Rectal smooth muscle tissue (tissue), 1 donor: Measurements from ENCODE around the gene MN1.
A peak's percentile ranks its signal among the peaks of the same experiment; 100 is the strongest.

ENCODE experiments used
- H3K27ac ChIP-seq: one replicate; pipeline ENCODE4 v1.7.0; 2013; ENCODE audit warnings: low read depth, low read length, inconsistent platforms
- H3K27me3 ChIP-seq: one replicate; pipeline ENCODE4 v1.7.0; 2013; ENCODE audit warnings: low read length; ENCODE audit not compliant: control insufficient read depth, insufficient read depth
- H3K36me3 ChIP-seq: one replicate; pipeline ENCODE4 v1.7.0; 2013; ENCODE audit warnings: low read length; ENCODE audit not compliant: control insufficient read depth, insufficient read depth
- H3K4me1 ChIP-seq: one replicate; pipeline ENCODE4 v1.7.0; 2013; ENCODE audit warnings: low read length; ENCODE audit not compliant: control insufficient read depth, insufficient read depth
- H3K4me3 ChIP-seq: one replicate; pipeline ENCODE4 v1.7.0; 2013; ENCODE audit warnings: low read length
- H3K9ac ChIP-seq: one replicate; pipeline ENCODE4 v1.7.0; 2013; ENCODE audit warnings: low read length

Gene MN1

DNA sequence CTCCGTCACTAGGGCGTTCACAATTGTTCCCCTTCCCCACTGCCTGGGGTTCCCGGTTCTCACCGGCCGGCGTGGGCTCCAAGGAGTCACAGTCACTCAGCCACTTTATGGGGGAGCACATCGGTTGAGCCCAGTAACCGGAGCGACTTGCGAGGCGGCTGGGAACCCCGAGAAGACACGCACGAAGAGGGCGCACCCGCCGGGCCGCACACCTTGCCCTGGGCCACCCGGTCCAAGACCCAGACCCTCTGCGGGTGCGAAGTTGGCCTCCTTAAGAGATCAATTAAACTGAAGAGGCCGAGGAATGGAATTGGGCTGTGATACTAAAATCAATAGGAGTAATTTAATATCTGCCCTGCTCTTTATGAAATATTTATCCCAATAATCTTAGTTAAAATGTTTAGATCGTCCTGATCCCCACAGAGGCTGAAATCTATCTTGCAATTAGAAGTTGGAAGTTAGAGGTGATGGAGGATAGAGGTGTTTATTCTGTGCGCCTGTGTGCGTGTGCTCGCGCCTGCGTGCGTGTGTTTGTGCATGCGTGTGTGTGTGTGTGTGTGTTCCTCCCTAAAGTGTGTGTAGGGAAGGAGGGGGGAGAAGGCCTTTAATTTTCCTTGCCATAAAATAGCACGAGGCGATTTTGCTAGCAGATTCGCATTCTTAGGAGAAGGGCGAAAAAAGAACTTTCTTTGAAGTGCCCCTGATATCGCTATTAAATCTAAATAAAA lies 954 bp upstream of the MN1 start:
- Histone ChIP-seq H3K27me3 (peaks cover 10% of the 10 kb centered on the region), H3K27ac (peak overlapping the region; percentile 43), H3K9ac (no peak overlapping the region), H3K4me3 (peak overlapping the region; percentile 68), H3K36me3 (no peaks in the 10 kb centered on the region), H3K4me1 (peaks cover 2% of the 10 kb centered on the region)

- H3K9ac ChIP-seq = no peak overlapping the region
- H3K27me3 ChIP-seq = peaks cover 10% of the 10 kb centered on the region
Observed at GRCh38 chr22:27801202-27801615, 347 bp downstream of the MN1 start.

GRCh38 chr22:27800250-27801201 lies 1.0 kb downstream of the MN1 start:
- peak overlapping the region; percentile 68 for H3K4me3 ChIP-seq
- peaks cover 10% of the 10 kb centered on the region for H3K27me3 ChIP-seq
- peak overlapping the region; percentile 69 for H3K27ac ChIP-seq
- H3K4me1 ChIP-seq = peaks cover 2% of the 10 kb centered on the region
- H3K9ac ChIP-seq = no peak overlapping the region
- no peaks in the 10 kb centered on the region for H3K36me3 ChIP-seq

More at GRCh38 chr22:27801202-27801615, 347 bp downstream of the MN1 start:
- Histone ChIP-seq H3K27ac (peak overlapping the region; percentile 69), H3K4me1 (peaks cover 2% of the 10 kb centered on the region), H3K36me3 (no peaks in the 10 kb centered on the region), H3K4me3 (peak overlapping the region; percentile 68)

- Histone ChIP-seq H3K4me1 (peaks cover 2% of the 10 kb centered on the region), H3K36me3 (no peaks in the 10 kb centered on the region), H3K4me3 (peak overlapping the region; percentile 68), H3K9ac (no peak overlapping the region), H3K27ac (peak overlapping the region; percentile 43), H3K27me3 (peaks cover 10% of the 10 kb centered on the region)
Observed at GRCh38 chr22:27799827-27800249, 1.7 kb downstream of the MN1 start.

GRCh38 chr22:27799015-27799826 lies 2.3 kb downstream of the MN1 start:
- Histone ChIP-seq H3K27ac (peak overlapping the region; percentile 43), H3K4me3 (peak overlapping the region; percentile 68)

GRCh38 chr22:27798511-27799014 lies 3.0 kb downstream of the MN1 start:
- Histone ChIP-seq H3K4me1 (peaks cover 2% of the 10 kb centered on the region), H3K27ac (peak overlapping the region; percentile 32), H3K9ac (no peak overlapping the region), H3K4me3 (peak overlapping the region; percentile 21), H3K36me3 (no peaks in the 10 kb centered on the region), H3K27me3 (peaks cover 10% of the 10 kb centered on the region)

More at GRCh38 chr22:27799015-27799826, 2.3 kb downstream of the MN1 start:
- peaks cover 10% of the 10 kb centered on the region for H3K27me3 ChIP-seq
- H3K4me1 ChIP-seq = peaks cover 2% of the 10 kb centered on the region
- H3K36me3 ChIP-seq = no peaks in the 10 kb centered on the region
- no peak overlapping the region for H3K9ac ChIP-seq

- peak overlapping the region; percentile 44 for H3K4me3 ChIP-seq
- H3K27me3 ChIP-seq = peaks cover 10% of the 10 kb centered on the region
- H3K4me1 ChIP-seq = peaks cover 2% of the 10 kb centered on the region
- H3K27ac ChIP-seq = peak overlapping the region; percentile 45
- H3K9ac ChIP-seq = no peak overlapping the region
- H3K36me3 ChIP-seq = no peaks in the 10 kb centered on the region
Observed at GRCh38 chr22:27797520-27798391, 3.8 kb downstream of the MN1 start.

DNA sequence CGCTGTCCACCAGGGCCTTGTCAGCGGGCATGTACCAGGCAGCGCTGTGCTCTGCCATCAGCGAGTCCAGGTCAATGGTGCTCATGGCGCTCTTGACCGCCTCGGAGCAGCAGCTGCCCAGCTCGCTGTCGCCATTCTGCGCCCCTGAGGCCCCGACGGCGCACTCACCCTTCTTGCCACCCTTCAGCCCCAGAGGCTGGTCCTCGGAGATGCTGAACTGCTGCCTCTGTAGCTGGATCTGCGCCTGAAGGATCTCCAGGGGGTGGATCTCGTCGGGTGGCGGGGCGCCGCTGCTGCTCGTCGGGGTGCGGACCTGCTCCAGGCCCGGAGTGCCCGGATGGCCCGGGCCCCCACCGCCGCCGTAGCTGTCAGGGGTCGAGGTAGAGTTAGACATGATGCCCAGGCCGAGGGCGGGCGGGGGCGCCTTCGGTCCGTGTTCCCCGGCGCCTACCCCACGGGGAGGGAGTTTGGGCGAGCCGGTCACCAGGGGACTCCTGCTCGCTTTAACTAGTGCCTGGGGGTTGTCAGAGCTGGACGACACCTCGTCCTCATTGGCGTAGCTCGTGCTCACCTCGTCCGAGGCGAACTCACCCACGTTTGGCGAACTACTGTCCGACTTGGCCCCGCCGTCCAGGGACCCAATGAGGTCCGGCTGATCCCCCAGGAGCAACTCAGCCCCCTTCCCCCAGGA lies 4.6 kb downstream of the MN1 start:
- peak overlapping the region; percentile 45 for H3K27ac ChIP-seq
- no peaks in the 10 kb centered on the region for H3K36me3 ChIP-seq
- H3K27me3 ChIP-seq = peaks cover 10% of the 10 kb centered on the region
- peak overlapping the region; percentile 48 for H3K4me3 ChIP-seq
- H3K4me1 ChIP-seq = no peaks in the 10 kb centered on the region
- H3K9ac ChIP-seq = no peak overlapping the region

DNA sequence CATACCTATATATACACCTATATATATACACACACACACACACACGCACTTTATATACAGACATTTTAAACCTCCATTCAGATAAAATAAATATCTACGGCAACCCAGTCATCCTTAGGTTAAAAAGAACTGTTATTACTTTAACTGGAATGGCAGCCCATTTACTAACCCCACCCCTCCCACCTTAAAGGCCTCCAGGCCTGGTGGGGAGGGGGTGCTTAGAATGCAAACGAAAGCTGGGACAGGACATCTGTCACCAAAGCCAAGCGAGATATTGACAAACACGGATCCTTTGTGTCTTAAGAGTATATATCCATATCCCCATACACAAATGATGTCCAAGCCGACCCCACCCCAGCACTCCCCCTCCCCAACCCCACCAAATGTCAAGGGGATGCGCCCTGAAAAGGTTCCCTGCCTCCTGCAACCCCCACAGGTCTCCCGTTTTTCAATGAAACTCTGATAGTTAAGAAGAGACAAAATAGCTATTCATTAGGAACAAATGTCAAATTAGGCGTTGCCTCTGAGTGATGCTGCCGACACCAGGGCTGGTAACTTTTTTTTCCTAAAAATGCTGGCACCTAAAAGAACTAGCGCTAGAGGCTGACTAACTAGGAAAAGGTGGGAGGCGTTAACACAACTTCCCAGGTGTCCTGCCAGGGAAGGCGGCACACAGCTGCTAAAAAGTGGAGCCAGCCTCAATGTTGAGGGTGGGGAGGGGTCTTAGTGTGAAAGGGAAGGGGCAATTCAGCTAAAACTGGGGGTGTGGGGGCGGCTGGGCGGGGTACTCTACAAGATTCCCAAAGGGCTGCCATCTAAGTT lies 5.6 kb downstream of the MN1 start:
- H3K27me3 ChIP-seq = peaks cover 10% of the 10 kb centered on the region
- no peaks in the 10 kb centered on the region for H3K36me3 ChIP-seq
- H3K4me1 ChIP-seq = no peaks in the 10 kb centered on the region
- H3K27ac ChIP-seq = peak overlapping the region; percentile 45
- no peak overlapping the region for H3K4me3 ChIP-seq
- H3K9ac ChIP-seq = no peak overlapping the region

DNA sequence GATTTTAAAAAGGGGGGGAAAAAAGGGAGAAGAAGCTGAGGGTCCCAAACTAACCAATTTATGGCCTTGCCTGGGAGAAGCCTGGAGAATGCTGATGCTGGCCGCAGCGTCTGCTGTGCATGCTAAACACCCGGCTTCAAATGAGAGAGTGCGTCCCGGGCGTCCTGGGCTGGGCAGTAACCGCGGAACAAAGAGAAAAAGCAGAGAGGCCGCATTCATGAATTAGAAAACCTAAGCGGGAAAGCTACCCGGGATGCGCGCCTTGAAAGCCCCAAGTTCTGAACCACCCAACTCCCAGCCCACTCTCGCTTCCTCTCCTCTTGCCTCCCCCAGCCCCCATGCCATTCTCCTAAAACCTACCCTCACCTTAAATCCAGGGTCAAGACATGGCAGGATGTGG lies 6.5 kb downstream of the MN1 start:
- Histone ChIP-seq H3K27me3 (peaks cover 5% of the 10 kb centered on the region), H3K36me3 (no peaks in the 10 kb centered on the region), H3K27ac (peak overlapping the region; percentile 51), H3K9ac (no peak overlapping the region), H3K4me1 (no peaks in the 10 kb centered on the region), H3K4me3 (no peak overlapping the region)
